ENCODE results near the gene AEBP1.

Gene AEBP1

GRCh38 chr7:44142028-44142427 is 37.9 kb downstream of the AEBP1 start:
- no peak for DNase-seq (ENCODE audit: low read depth)

- peak; percentile 24 for DNase-seq (ENCODE audit: low read depth)
Measured at GRCh38 chr7:44143646-44144250, 39.6 kb downstream of the AEBP1 start.

- DNase-seq (ENCODE audit: low read depth), result no peak
Measured at GRCh38 chr7:44144426-44144967, 40.4 kb downstream of the AEBP1 start.

- DNase-seq (ENCODE audit: low read depth), result no peak
Measured at GRCh38 chr7:44144968-44145478, 40.9 kb downstream of the AEBP1 start.

GRCh38 chr7:44145479-44145968 is 41.4 kb downstream of the AEBP1 start:
- no peak for DNase-seq (ENCODE audit: low read depth)

- DNase-seq (ENCODE audit: low read depth), result peak; percentile 80
Measured at GRCh38 chr7:44145969-44146911, 42.1 kb downstream of the AEBP1 start.

- DNase-seq (ENCODE audit: low read depth), result no peak
Measured at GRCh38 chr7:44147026-44147991, 43.2 kb downstream of the AEBP1 start.

- no peak for DNase-seq (ENCODE audit: low read depth)
Measured at GRCh38 chr7:44148166-44148565, 44.0 kb downstream of the AEBP1 start.

GRCh38 chr7:44148961-44149536 is 44.9 kb downstream of the AEBP1 start:
- no peak for DNase-seq (ENCODE audit: low read depth)

GRCh38 chr7:44149571-44150465 is 45.7 kb downstream of the AEBP1 start:
- peak; percentile 23 for DNase-seq (ENCODE audit: low read depth)

GRCh38 chr7:44150466-44150832 is 46.3 kb downstream of the AEBP1 start:
- DNase-seq (ENCODE audit: low read depth), result no peak

GRCh38 chr7:44150966-44151941 is 47.1 kb downstream of the AEBP1 start:
- no peak for DNase-seq (ENCODE audit: low read depth)

- no peak for DNase-seq (ENCODE audit: low read depth)
Measured at GRCh38 chr7:44151956-44152355, 47.8 kb downstream of the AEBP1 start.

GRCh38 chr7:44152971-44153947 is 49.1 kb downstream of the AEBP1 start:
- no peak for DNase-seq (ENCODE audit: low read depth)

- no peak for DNase-seq (ENCODE audit: low read depth)
Measured at GRCh38 chr7:44153948-44154335, 49.8 kb downstream of the AEBP1 start.

- DNase-seq (ENCODE audit: low read depth), result peak; percentile 40
Measured at GRCh38 chr7:44154703-44155102, 50.6 kb downstream of the AEBP1 start.
